AG10803 (cell line): ENCODE results near the gene ALDH18A1.

Experiments used
- DNase-seq: peaks from one replicate; pipeline ENCODE4 v3.0.0; 2010; ENCODE audit warnings: low read depth
- H3K4me3 ChIP-seq: 2 replicates; pipeline ENCODE4 v1.5.1; 2011; ENCODE audit warnings: mild to moderate bottlenecking, low read length, control low read depth
- CTCF ChIP-seq: conservative IDR thresholded peaks from 2 replicates; pipeline ENCODE4 v1.5.1; 2011; ENCODE audit warnings: mild to moderate bottlenecking, low read length, control low read depth, inconsistent platforms

ALDH18A1 gene

GRCh38 chr10:95564291-95564690 is 92.2 kb downstream of the ALDH18A1 start:
- no peak for TF ChIP-seq CTCF
- no peak for DNase-seq
- no peak overlapping the region for H3K4me3 ChIP-seq

DNA sequence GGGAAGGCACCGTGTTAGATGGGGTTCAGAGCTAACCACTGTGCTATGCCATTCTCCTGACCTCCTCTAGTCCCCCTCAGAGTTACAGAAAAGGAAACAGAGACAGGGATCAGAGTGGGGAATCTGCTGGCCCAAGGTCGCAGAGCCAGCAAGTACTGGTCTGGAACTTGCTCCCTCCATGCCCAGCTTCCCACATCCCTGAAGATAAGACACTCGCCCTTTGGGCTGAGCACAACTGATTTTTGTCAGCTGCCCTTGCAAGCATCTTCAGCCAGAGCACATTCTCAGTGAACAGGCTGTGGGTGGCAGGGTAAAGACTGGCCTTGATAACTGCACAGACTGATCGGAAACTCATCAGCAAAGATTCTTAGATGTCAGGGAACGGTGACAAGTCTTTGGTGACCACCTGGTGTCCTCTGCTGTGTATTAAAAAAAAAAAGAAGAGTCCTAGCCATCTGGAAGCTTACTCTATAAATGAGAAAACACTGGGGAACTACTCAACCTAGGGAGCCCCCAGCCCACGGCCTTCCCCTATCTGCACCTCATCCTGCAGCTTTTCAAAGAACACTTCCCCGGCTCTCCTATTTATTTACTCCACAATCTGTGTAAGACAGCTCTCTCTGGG is 94.1 kb downstream of the ALDH18A1 start:
- no peak for DNase-seq
- H3K4me3 ChIP-seq = no peak overlapping the region
- TF ChIP-seq CTCF = no peak

- TF ChIP-seq CTCF = no peak
- H3K4me3 ChIP-seq = peak overlapping the region; percentile 56; the same call in 1 of the 2 replicates
- DNase-seq = no peak
Observed at GRCh38 chr10:95561864-95562177, 94.7 kb downstream of the ALDH18A1 start.

GRCh38 chr10:95561177-95561863 is 95.2 kb downstream of the ALDH18A1 start, which contains the start of gene SORBS1:
TSS of gene SORBS1 (minus strand) at chr10:95561371. CDS start at chr10:95441135, 120,236 bp downstream.
- TF ChIP-seq CTCF = no peak
- peak; percentile 92 for DNase-seq
- peak within 1 kb of the TSS; percentile 81 for H3K4me3 ChIP-seq

GRCh38 chr10:95560278-95561176 is 96.0 kb downstream of the ALDH18A1 start:
- peak; percentile 28 for DNase-seq
- peak overlapping the region; percentile 81 for H3K4me3 ChIP-seq
- no peak for TF ChIP-seq CTCF

- no peak for TF ChIP-seq CTCF
- H3K4me3 ChIP-seq = peak overlapping the region; percentile 81
- no peak for DNase-seq
Observed at GRCh38 chr10:95559896-95560277, 96.6 kb downstream of the ALDH18A1 start.
